OCI-LY1 (cell line): ENCODE measurements around the gene ZFYVE9.
A peak's percentile ranks its signal among the peaks of the same experiment; 100 is the strongest.

Experiments
- H2AFZ ChIP-seq: fragments of 200-600 bp; sonication (generic), shearing (Covaris generic); 2 replicates; pipeline ENCODE4 v1.6.0; 2014; ENCODE audit warnings: antibody characterized with exemption, mild to moderate bottlenecking, low read length
- H3F3A ChIP-seq: fragments of 200-600 bp; sonication (generic), shearing (Covaris generic); 2 replicates; pipeline ENCODE4 v1.6.0; 2014; ENCODE audit warnings: mild to moderate bottlenecking, antibody characterized with exemption, low read length, moderate library complexity; ENCODE audit not compliant: insufficient read depth
- H3K27ac ChIP-seq: fragments of 200-600 bp; sonication (generic); 2 replicates; pipeline ENCODE4 v1.5.1; 2014; ENCODE audit warnings: low read length, mixed run types, mild to moderate bottlenecking, low read depth; ENCODE audit not compliant: poor library complexity, severe bottlenecking
- H3K27me3 ChIP-seq: fragments of 200-600 bp; sonication (generic); 2 replicates; pipeline ENCODE4 v1.6.0; 2014; ENCODE audit warnings: antibody characterized with exemption, mild to moderate bottlenecking, low read length, moderate library complexity; ENCODE audit not compliant: insufficient read depth
- H3K36me3 ChIP-seq: fragments of 200-600 bp; sonication (generic); 2 replicates; pipeline ENCODE4 v1.6.1; 2014; ENCODE audit warnings: mild to moderate bottlenecking, antibody characterized with exemption, low read length, moderate library complexity, mixed read lengths; ENCODE audit not compliant: insufficient read depth
- H3K4me1 ChIP-seq: fragments of 200-600 bp; sonication (generic); 2 replicates; pipeline ENCODE4 v1.5.1; 2014; ENCODE audit warnings: mild to moderate bottlenecking, low read length, moderate library complexity; ENCODE audit not compliant: insufficient read depth, severe bottlenecking
- H3K4me2 ChIP-seq: fragments of 200-600 bp; sonication (generic), shearing (Covaris generic); 2 replicates; pipeline ENCODE4 v1.6.1; 2014; ENCODE audit warnings: low read length
- H3K4me3 ChIP-seq: fragments of 200-600 bp; sonication (generic); 2 replicates; pipeline ENCODE4 v1.5.1; 2014; ENCODE audit warnings: low read length, low read depth, mild to moderate bottlenecking, mixed read lengths; ENCODE audit not compliant: poor library complexity, severe bottlenecking
- H3K79me2 ChIP-seq: fragments of 200-600 bp; shearing (Covaris generic); 2 replicates; pipeline ENCODE4 v1.6.1; 2016; ENCODE audit warnings: mixed run types, low read length, mixed read lengths; ENCODE audit not compliant: insufficient read depth
- H3K9ac ChIP-seq: fragments of 200-600 bp; sonication (generic), shearing (Covaris generic); 2 replicates; pipeline ENCODE4 v1.6.1; 2014; ENCODE audit warnings: mild to moderate bottlenecking, low read length, mixed read lengths
- H3K9me2 ChIP-seq: fragments of 200-600 bp; sonication (generic), shearing (Covaris generic); 2 replicates; pipeline ENCODE4 v1.6.1; 2014; ENCODE audit warnings: low read depth, mild to moderate bottlenecking, low read length, mixed read lengths
- H3K9me3 ChIP-seq: fragments of 200-600 bp; shearing (Covaris generic); 2 replicates; pipeline ENCODE4 v1.6.1; 2014; ENCODE audit warnings: low read length, mixed read lengths
- H4K20me1 ChIP-seq: fragments of 200-600 bp; sonication (generic), shearing (Covaris generic); 2 replicates; pipeline ENCODE4 v1.6.0; 2016; ENCODE audit warnings: mild to moderate bottlenecking, low read length; ENCODE audit not compliant: insufficient read depth
- CTCF ChIP-seq: fragments of 200-600 bp; sonication (generic), shearing (Covaris generic); IDR thresholded peaks from 2 replicates; pipeline ENCODE4 v1.5.1; 2017; ENCODE audit warnings: mild to moderate bottlenecking, antibody characterized with exemption, low read length, moderate library complexity, mixed read lengths
- EZH2 ChIP-seq: fragments of 200-600 bp; sonication (generic), shearing (Covaris generic); IDR thresholded peaks from 2 replicates; pipeline ENCODE4 v1.8.0; 2017; ENCODE audit warnings: borderline replicate concordance, mixed run types, mild to moderate bottlenecking, antibody characterized with exemption, low read length, moderate library complexity, mixed read lengths

Gene ZFYVE9

GRCh38 chr1:52139817-52140540, 1.9 kb upstream of the ZFYVE9 start:
- H3K4me1 ChIP-seq: peaks cover 13% of the 10 kb centered on the region
- TF ChIP-seq EZH2 (no peak), CTCF (no peak)
- no peaks in the 10 kb centered on the region for H3K27me3 ChIP-seq
- H3K4me2 ChIP-seq: no peak overlapping the region
- no peak overlapping the region for H3K4me3 ChIP-seq
- H3K9me2 ChIP-seq: no peaks in the 10 kb centered on the region
- H3K27ac ChIP-seq: no peak overlapping the region
- H3K9me3 ChIP-seq: no peaks in the 10 kb centered on the region
- H3K79me2 ChIP-seq: no peaks in the 10 kb centered on the region
- no peak overlapping the region for H3K9ac ChIP-seq
- H4K20me1 ChIP-seq: no peaks in the 10 kb centered on the region
- H3K36me3 ChIP-seq: no peaks in the 10 kb centered on the region
- no peak overlapping the region for H2AFZ ChIP-seq
- H3F3A ChIP-seq: no peaks in the 10 kb centered on the region

DNA sequence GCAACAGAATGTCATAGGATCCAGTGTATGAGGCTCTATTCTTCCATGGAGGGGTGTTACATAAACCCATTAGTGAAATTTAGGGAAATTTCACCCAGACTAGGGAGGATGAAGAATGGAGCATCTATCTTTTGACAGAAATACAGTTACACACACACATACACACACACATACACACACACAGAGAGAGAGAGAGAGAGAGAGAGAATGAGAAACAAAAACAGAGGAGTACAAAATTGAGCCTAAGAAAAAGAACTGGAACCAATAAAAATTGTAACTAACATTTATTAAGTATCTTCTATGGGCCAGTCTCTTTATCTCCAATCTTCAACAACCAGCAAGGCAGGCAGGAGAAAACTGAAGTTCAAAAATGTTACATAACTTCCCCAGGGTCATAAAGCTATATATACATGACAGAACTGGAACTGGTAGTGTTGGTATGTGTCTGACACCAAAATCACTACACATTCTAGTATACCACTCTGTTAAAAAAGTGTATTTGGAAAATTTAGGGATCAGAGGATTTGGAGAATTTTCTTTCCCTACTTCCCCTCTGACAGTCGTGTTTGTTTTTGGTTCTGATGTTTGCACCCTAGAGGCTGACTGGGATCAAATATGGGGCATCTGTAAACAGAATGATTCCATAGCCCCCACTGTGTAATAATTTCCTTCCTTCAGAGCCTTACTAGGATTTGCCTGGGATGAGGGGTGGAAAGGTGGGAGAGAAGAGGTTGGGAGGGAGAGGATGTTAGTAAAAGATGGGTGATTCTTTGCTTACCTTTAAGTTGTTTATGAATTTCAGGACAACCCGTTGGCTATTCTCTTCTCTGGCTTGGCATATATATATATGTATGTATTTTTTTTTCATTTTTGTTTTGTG, 1.0 kb upstream of the ZFYVE9 start:
- Histone ChIP-seq H3K4me2 (peak overlapping the region; percentile 70), H3F3A (no peaks in the 10 kb centered on the region), H3K9me2 (no peaks in the 10 kb centered on the region), H3K9ac (no peak overlapping the region), H2AFZ (no peak overlapping the region), H3K4me1 (peaks cover 13% of the 10 kb centered on the region), H3K79me2 (no peaks in the 10 kb centered on the region), H3K4me3 (no peak overlapping the region), H3K36me3 (no peaks in the 10 kb centered on the region), H4K20me1 (no peaks in the 10 kb centered on the region), H3K9me3 (no peaks in the 10 kb centered on the region), H3K27me3 (no peaks in the 10 kb centered on the region), H3K27ac (no peak overlapping the region)
- TF ChIP-seq CTCF (no peak), EZH2 (no peak)

GRCh38 chr1:52142220-52143183, 613 bp downstream of the ZFYVE9 start:
- H2AFZ ChIP-seq: no peak overlapping the region
- H3F3A ChIP-seq: no peaks in the 10 kb centered on the region
- no peaks in the 10 kb centered on the region for H3K27me3 ChIP-seq
- H3K4me2 ChIP-seq: peak overlapping the region; percentile 70
- no peak overlapping the region for H3K27ac ChIP-seq
- H3K4me3 ChIP-seq: peak overlapping the region; percentile 64
- no peaks in the 10 kb centered on the region for H3K79me2 ChIP-seq
- no peaks in the 10 kb centered on the region for H3K36me3 ChIP-seq
- no peaks in the 10 kb centered on the region for H3K9me3 ChIP-seq
- TF ChIP-seq EZH2 (no peak), CTCF (no peak)
- H3K9ac ChIP-seq: peak overlapping the region; percentile 63
- no peaks in the 10 kb centered on the region for H4K20me1 ChIP-seq
- no peaks in the 10 kb centered on the region for H3K9me2 ChIP-seq
- H3K4me1 ChIP-seq: peaks cover 13% of the 10 kb centered on the region
